Esophagus squamous epithelium (tissue), 5 donors: ENCODE measurements around the gene ANO3. TPM values are rescaled to one million over a fixed set of nuclear protein-coding genes. Genes with fewer than 3 reads are reported as not detected.

ENCODE experiments used
- DNase-seq: peaks from one replicate; lab custom pipeline; 2025; lab: John Stamatoyannopoulos, UW
- H3K27ac ChIP-seq, 4 donors: fragments of 200-600 bp; sonication (generic); one replicate each; pipeline ENCODE4 v1.5.1; 2016 to 2019; ENCODE audit warnings: mild to moderate bottlenecking in 1 of 4
- H3K27me3 ChIP-seq, 4 donors: fragments of 200-600 bp; sonication (generic); 1 replicate in 3 of 4; 2 replicates in 1 of 4; pipeline versions ENCODE4 v1.5.1 to v1.6.0; 2017 to 2021; ENCODE audit warnings: antibody characterized with exemption in 1 of 4
- H3K36me3 ChIP-seq, 3 donors: fragments of 200-600 bp; sonication (generic); one replicate each; pipeline ENCODE4 v1.5.1; 2016 to 2019
- H3K4me1 ChIP-seq, 3 donors: fragments of 200-600 bp; sonication (generic); one replicate each; pipeline ENCODE4 v1.5.1; 2017 to 2019
- H3K4me3 ChIP-seq, 4 donors: fragments of 200-600 bp; sonication (generic); 1 replicate in 3 of 4; 2 replicates in 1 of 4; pipeline ENCODE4 v1.5.1; 2016 to 2019; ENCODE audit warnings: mild to moderate bottlenecking in 2 of 4, moderate library complexity in 1 of 4
- H3K9me3 ChIP-seq, 3 donors: fragments of 200-600 bp; sonication (generic); one replicate each; pipeline ENCODE4 v1.5.1; 2016 to 2019
- POLR2A ChIP-seq, 4 donors: fragments of 450-650 bp; IDR thresholded peaks; one replicate each; pipeline ENCODE4 v1.6.1; 2017; ENCODE audit warnings: antibody characterized with exemption in 4 of 4, mild to moderate bottlenecking in 4 of 4, moderate library complexity in 3 of 4
- WGBS, 2 donors: methylation state at CpG; one replicate each; pipeline ENCODE4 v1.1.5; 2018; 5-methylcytosine and 5-hydroxymethylcytosine counted together
- intact Hi-C: fragments of 100-400 bp; cut with DNase I; formaldehyde crosslinking; loops from one replicate; pipeline ENCODE4 v1.15.0; 2022
- total RNA-seq, 4 donors: library from RNA; depleted of rRNA; stranded (reverse); fragments of >200 nt; gene quantifications; one replicate each; pipeline ENCODE4 v1.1.0, GENCODE V29; 2016
- TF ChIP-seq, protein P1 (sequence below), 6 experiments: fragments of 450-650 bp in 4 of 6; fragments of 200-600 bp in 2 of 6; sonication (generic) in 2 of 6; IDR thresholded peaks; one replicate each; pipeline ENCODE4 v1.5.1; 2016 to 2019; ENCODE audit warnings: antibody characterized with exemption in 6 of 6, mild to moderate bottlenecking in 4 of 6, moderate library complexity in 4 of 6
- donor health status: DM: yes; HTN: yes; CAD: no.

ANO3 gene
- total RNA-seq = not detected

GRCh38 chr11:26331911-26332571 lies at the start of gene ANO3:
Gene ANO3 (plus strand): TSS chr11:26332130. CDS start chr11:26332276, 146 bp downstream.
- H3K4me3 ChIP-seq = peak within 1 kb of the TSS in 2 of 4 donors; percentile 24 to 53
- TF ChIP-seq, protein P1, sequence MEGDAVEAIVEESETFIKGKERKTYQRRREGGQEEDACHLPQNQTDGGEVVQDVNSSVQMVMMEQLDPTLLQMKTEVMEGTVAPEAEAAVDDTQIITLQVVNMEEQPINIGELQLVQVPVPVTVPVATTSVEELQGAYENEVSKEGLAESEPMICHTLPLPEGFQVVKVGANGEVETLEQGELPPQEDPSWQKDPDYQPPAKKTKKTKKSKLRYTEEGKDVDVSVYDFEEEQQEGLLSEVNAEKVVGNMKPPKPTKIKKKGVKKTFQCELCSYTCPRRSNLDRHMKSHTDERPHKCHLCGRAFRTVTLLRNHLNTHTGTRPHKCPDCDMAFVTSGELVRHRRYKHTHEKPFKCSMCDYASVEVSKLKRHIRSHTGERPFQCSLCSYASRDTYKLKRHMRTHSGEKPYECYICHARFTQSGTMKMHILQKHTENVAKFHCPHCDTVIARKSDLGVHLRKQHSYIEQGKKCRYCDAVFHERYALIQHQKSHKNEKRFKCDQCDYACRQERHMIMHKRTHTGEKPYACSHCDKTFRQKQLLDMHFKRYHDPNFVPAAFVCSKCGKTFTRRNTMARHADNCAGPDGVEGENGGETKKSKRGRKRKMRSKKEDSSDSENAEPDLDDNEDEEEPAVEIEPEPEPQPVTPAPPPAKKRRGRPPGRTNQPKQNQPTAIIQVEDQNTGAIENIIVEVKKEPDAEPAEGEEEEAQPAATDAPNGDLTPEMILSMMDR (IDR thresholded peaks at IDR 0.05) = peak in 1 of 6 experiments; percentile 29
- TF ChIP-seq POLR2A (IDR thresholded peaks at IDR 0.05) = no peak
- peaks cover 0 to 99% (median 4%) of the 10 kb centered on the region in 4 donors for H3K27me3 ChIP-seq
- intact Hi-C loops = no loop called here
- H3K9me3 ChIP-seq = no peaks in the 10 kb centered on the region
- H3K36me3 ChIP-seq = no peaks in the 10 kb centered on the region
- 24 to 43% methylated on average over 4 to 7 of the region's 36 CpGs for WGBS, 2 donors
- H3K27ac ChIP-seq = no peak within 1 kb of the TSS
- no peak for DNase-seq
- H3K4me1 ChIP-seq = peaks cover 0 to 12% (median 7%) of the 10 kb centered on the region in 3 donors

GRCh38 chr11:26283852-26284408 lies 48.0 kb upstream of the ANO3 start:
- WGBS, 2 donors = 72 to 76% methylated on average over 6 of the region's 6 CpGs
- Histone ChIP-seq H3K9me3 (no peaks in the 10 kb centered on the region), H3K27ac (no peak overlapping the region), H3K4me3 (peak overlapping the region in 1 of 4 donors; percentile 57), H3K27me3 (peaks cover 0 to 15% (median 0%) of the 10 kb centered on the region in 4 donors), H3K36me3 (no peaks in the 10 kb centered on the region), H3K4me1 (peaks cover 0 to 5% (median 0%) of the 10 kb centered on the region in 3 donors)
- TF ChIP-seq, protein P1 (IDR thresholded peaks at IDR 0.05) = no peak
- no peak for TF ChIP-seq POLR2A (IDR thresholded peaks at IDR 0.05)
- no peak for DNase-seq
- intact Hi-C loops = no loop called here

- intact Hi-C loops = no loop called here
- WGBS, 2 donors = 73 to 79% methylated on average over 3 of the region's 3 CpGs
- TF ChIP-seq POLR2A (IDR thresholded peaks at IDR 0.05) = no peak
- TF ChIP-seq, protein P1 (IDR thresholded peaks at IDR 0.05) = no peak
Observed at GRCh38 chr11:26285608-26286007, 46.3 kb upstream of the ANO3 start.

DNA sequence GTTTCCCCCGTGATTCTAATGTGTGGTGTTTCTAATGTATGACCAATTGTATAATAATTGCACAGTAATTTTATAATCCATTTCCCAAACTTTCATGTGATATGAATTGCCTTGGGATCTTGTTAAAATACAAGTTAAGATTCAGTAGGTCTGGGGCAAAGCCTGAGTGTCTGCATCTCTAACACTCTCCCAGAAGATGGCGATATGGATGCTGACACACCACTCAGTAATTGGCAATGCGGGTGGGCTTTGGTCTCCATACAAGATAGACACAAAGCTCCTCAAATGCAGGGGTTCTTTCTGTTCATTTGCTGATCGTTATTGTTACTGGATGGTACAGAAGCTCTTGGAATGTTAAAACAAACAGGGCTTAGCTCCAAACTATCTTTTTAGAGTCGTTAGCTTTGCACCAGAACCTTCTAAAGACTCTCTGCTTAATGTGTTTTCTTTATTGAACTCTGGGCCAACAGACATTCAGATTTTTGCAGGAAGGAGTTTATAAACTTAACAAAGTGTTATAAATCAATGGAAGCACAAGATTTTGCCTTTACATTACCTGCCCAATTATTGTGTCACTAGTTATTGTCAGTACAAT lies 45.4 kb upstream of the ANO3 start:
- DNase-seq = no peak
- intact Hi-C loops = no loop called here
- WGBS, 2 donors = 28 to 30% methylated on average over 5 of the region's 5 CpGs

More at GRCh38 chr11:26285608-26286007, 46.3 kb upstream of the ANO3 start:
- H3K4me3 ChIP-seq = no peak overlapping the region
- no peaks in the 10 kb centered on the region for H3K9me3 ChIP-seq
- peaks cover 0 to 5% (median 0%) of the 10 kb centered on the region in 4 donors for H3K27me3 ChIP-seq
- H3K4me1 ChIP-seq = peaks cover 0 to 5% (median 0%) of the 10 kb centered on the region in 3 donors
- H3K36me3 ChIP-seq = no peaks in the 10 kb centered on the region
- DNase-seq = no peak
- H3K27ac ChIP-seq = no peak overlapping the region

More for the DNA sequence above, 45.4 kb upstream of the ANO3 start:
- Histone ChIP-seq H3K27me3 (peaks cover 0 to 5% (median 0%) of the 10 kb centered on the region in 4 donors), H3K36me3 (no peaks in the 10 kb centered on the region), H3K9me3 (no peaks in the 10 kb centered on the region), H3K4me1 (peaks cover 0 to 5% (median 0%) of the 10 kb centered on the region in 3 donors), H3K27ac (no peak overlapping the region), H3K4me3 (no peak overlapping the region)
- TF ChIP-seq, protein P1 (IDR thresholded peaks at IDR 0.05) = peak in 1 of 6 experiments; percentile 12
- TF ChIP-seq POLR2A (IDR thresholded peaks at IDR 0.05) = no peak
